ENCODE data around the gene PCDH12. TPM values are rescaled to one million over a fixed set of nuclear protein-coding genes. Genes with fewer than 3 reads are reported as not detected.

The PCDH12 gene
- 1.7 TPM for total RNA-seq (ENCODE audit: unreplicated experiment)
- long read RNA-seq = 0 reads

DNA sequence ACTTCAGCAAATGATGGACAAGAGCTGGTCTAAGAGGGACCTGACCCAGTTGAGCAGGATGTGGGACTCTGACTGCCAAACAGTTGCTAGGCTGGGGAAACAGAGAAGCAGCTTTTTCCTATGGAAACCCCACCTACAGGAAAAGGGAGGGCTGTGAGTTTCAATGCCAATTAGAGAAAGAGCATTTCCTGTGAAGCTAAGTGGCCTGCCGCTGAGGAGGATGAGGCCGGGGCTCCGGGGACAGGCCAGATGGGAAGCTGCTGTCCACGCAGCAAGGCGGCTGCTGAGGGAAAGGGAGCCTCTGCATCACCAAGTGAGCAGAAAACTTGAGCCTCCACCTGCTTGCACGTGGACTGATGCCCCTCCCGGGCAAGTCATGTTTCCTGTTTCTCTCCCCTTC is at the start of gene PCDH12:
Gene PCDH12, minus strand, starts transcription at position 90 of the 400 bp plus-strand sequence. CDS start 351 bp downstream, outside the sequence.
- peaks cover 4% of the 10 kb centered on the region for H3K9me3 Mint-ChIP-seq (ENCODE audit: unreplicated experiment)
- peaks cover 10% of the 10 kb centered on the region for H3K27me3 Mint-ChIP-seq (ENCODE audit: unreplicated experiment)
- peak within 1 kb of the TSS; percentile 93 for H3K27ac Mint-ChIP-seq (ENCODE audit: unreplicated experiment)
- no peaks in the 10 kb centered on the region for H3K36me3 Mint-ChIP-seq (ENCODE audit: unreplicated experiment)
- peak within 1 kb of the TSS; percentile 58 for H3K4me3 Mint-ChIP-seq (ENCODE audit: unreplicated experiment)
- peaks cover 33% of the 10 kb centered on the region for H3K4me1 Mint-ChIP-seq (ENCODE audit: low read depth, unreplicated experiment)
- TF ChIP-seq, protein P1, sequence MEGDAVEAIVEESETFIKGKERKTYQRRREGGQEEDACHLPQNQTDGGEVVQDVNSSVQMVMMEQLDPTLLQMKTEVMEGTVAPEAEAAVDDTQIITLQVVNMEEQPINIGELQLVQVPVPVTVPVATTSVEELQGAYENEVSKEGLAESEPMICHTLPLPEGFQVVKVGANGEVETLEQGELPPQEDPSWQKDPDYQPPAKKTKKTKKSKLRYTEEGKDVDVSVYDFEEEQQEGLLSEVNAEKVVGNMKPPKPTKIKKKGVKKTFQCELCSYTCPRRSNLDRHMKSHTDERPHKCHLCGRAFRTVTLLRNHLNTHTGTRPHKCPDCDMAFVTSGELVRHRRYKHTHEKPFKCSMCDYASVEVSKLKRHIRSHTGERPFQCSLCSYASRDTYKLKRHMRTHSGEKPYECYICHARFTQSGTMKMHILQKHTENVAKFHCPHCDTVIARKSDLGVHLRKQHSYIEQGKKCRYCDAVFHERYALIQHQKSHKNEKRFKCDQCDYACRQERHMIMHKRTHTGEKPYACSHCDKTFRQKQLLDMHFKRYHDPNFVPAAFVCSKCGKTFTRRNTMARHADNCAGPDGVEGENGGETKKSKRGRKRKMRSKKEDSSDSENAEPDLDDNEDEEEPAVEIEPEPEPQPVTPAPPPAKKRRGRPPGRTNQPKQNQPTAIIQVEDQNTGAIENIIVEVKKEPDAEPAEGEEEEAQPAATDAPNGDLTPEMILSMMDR (IDR thresholded peaks at IDR 0.05; ENCODE audit: partially characterized antibody, unreplicated experiment) = peak; percentile 14
- peak; percentile 82 for DNase-seq

GRCh38 chr5:142007237-142007544 is 49.2 kb upstream of the PCDH12 start:
- no peak for DNase-seq
- TF ChIP-seq, protein P1 (IDR thresholded peaks at IDR 0.05; ENCODE audit: partially characterized antibody, unreplicated experiment) = no peak
- peaks cover 5% of the 10 kb centered on the region for H3K27me3 Mint-ChIP-seq (ENCODE audit: unreplicated experiment)
- no peaks in the 10 kb centered on the region for H3K4me1 Mint-ChIP-seq (ENCODE audit: low read depth, unreplicated experiment)
- H3K4me3 Mint-ChIP-seq (ENCODE audit: unreplicated experiment) = no peak overlapping the region
- H3K27ac Mint-ChIP-seq (ENCODE audit: unreplicated experiment) = no peak overlapping the region
- no peaks in the 10 kb centered on the region for H3K36me3 Mint-ChIP-seq (ENCODE audit: unreplicated experiment)
- peaks cover 2% of the 10 kb centered on the region for H3K9me3 Mint-ChIP-seq (ENCODE audit: unreplicated experiment)

DNA sequence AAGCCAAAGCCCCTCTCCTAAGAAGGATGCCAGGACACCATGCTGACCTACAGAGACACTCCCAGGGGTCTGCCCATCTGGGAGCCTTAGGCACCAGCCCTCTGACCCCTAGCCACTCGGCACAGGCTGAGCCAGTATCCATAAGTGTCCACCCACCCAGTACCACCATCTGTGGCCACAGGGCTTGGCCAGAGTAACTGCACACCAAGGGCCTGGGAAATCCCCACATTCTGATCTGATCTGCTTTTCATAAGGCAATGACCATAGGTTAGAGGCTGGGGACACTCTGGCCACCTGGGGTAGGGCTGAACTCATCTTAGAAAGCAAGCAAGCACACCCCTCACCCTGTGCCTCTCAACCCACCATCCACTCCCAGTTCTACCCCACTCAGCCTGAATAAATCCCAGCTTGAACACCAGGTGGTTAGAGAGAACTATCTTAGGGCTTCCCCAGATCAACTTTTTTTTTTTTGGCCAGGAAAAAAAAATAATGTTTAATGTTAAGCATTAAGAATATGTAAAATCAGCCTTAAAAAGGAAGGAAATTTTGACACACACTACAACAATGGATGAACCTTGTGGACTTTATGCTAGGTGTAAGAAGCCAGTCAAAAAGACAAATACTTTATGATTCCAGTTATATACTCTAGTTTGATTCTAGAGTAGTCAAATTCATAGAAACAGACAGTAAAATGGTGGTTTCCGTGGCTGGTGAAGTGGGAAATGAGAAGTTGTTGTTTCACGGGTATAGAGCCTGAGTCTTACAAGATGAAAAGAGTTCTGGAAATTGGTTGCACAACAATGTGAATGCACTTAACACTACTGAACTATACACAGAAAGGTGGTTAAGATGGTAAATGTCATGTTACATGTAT is 48.6 kb upstream of the PCDH12 start:
- DNase-seq = no peak
- Mint-ChIP-seq H3K27ac (ENCODE audit: unreplicated experiment) (no peak overlapping the region), H3K36me3 (ENCODE audit: unreplicated experiment) (no peaks in the 10 kb centered on the region), H3K4me3 (ENCODE audit: unreplicated experiment) (no peak overlapping the region), H3K4me1 (ENCODE audit: low read depth, unreplicated experiment) (no peaks in the 10 kb centered on the region), H3K9me3 (ENCODE audit: unreplicated experiment) (peaks cover 2% of the 10 kb centered on the region), H3K27me3 (ENCODE audit: unreplicated experiment) (peaks cover 5% of the 10 kb centered on the region)
- TF ChIP-seq, protein P1 (IDR thresholded peaks at IDR 0.05; ENCODE audit: partially characterized antibody, unreplicated experiment) = no peak

DNA sequence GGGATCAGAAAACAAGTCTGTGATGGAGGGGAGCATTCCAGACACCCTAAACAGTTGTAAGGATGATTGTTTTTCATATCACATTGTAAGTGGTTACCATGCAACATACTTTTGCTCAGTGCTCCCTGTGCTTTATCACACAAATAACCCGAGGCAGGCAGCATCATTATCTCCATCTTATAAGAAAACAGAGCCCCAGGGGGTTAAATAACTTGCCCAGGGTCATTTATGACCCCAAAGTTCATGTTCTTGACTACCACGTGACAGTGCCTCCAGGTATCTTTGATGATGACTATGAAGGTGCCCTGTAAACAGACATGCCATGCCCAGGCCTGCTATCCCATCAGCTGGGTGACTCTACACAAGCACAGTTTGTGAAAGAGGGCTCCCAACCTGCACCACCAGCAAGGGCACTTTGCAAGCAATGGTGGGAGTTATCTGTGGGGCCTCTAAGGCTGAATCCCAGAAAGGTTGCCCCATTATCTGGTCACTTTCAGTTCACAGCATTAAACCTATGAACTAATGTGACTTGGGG is 45.3 kb upstream of the PCDH12 start:
- H3K27ac Mint-ChIP-seq (ENCODE audit: unreplicated experiment) = no peak overlapping the region

More for the DNA sequence above, 45.3 kb upstream of the PCDH12 start:
- Mint-ChIP-seq H3K36me3 (ENCODE audit: unreplicated experiment) (peaks cover 10% of the 10 kb centered on the region), H3K4me3 (ENCODE audit: unreplicated experiment) (no peak overlapping the region), H3K4me1 (ENCODE audit: low read depth, unreplicated experiment) (peaks cover 2% of the 10 kb centered on the region), H3K27me3 (ENCODE audit: unreplicated experiment) (peaks cover 3% of the 10 kb centered on the region), H3K9me3 (ENCODE audit: unreplicated experiment) (peaks cover 5% of the 10 kb centered on the region)
- TF ChIP-seq, protein P1 (IDR thresholded peaks at IDR 0.05; ENCODE audit: partially characterized antibody, unreplicated experiment) = no peak
- no peak for DNase-seq
